HCT116 (cell line): ENCODE results near the gene CAV2. TPM values are rescaled to one million over a fixed set of nuclear protein-coding genes. Genes with fewer than 3 reads are reported as not detected.

ENCODE experiments used
- ATAC-seq: fragments of 200-7000 bp; cut with Tn5 transposase; 2 replicates; pipeline ENCODE4 v1.9.1; 2020; ENCODE audit warnings: mild to moderate bottlenecking, moderate library complexity
- BruUV-seq: library from RNA; stranded (reverse); fragments of 400-500 nt; replicated peaks from 2 replicates; lab custom pipeline; 2021; lab: Mats Ljungman, UMichigan
- CTCF ChIA-PET: fragments of 300-600 bp; sonication (Branson Sonifier 250); formaldehyde crosslinking; loops from one replicate; lab custom pipeline; 2021; ENCODE audit warnings: antibody characterized with exemption; lab: Charles Lee
- POLR2A ChIA-PET: fragments of 300-600, 350-600 bp; sonication (Branson Sonifier 250); formaldehyde crosslinking; loops from one replicate; lab custom pipeline; 2021; ENCODE audit warnings: antibody characterized with exemption; lab: Charles Lee
- RAD21 ChIA-PET, 2 experiments: fragments of 300-600 bp; sonication (Branson Sonifier 250); formaldehyde crosslinking; loops; one replicate each; lab custom pipeline; 2023; ENCODE audit warnings: low total read pairs in 2 of 2; ENCODE audit not compliant: uncharacterized antibody in 2 of 2, unreplicated experiment in 2 of 2, low non-redundant PET in 1 of 2; lab: Charles Lee
- DNase-seq: peaks from one replicate; pipeline ENCODE4 v3.0.0-alpha.2; 2010; ENCODE audit warnings: low read depth, low spot score
- H2AFZ ChIP-seq: fragments of 200-600 bp; shearing (Covaris generic), sonication (generic); 2 replicates; pipeline ENCODE4 v1.6.1; 2017; ENCODE audit warnings: low read depth, mixed run types, mixed read lengths, antibody characterized with exemption, low read length; ENCODE audit not compliant: poor library complexity, severe bottlenecking
- H3K27ac ChIP-seq: 2 replicates; pipeline ENCODE4 v1.5.1; 2012; ENCODE audit warnings: low read depth, low read length
- H3K27me3 ChIP-seq: fragments of 200-600 bp; sonication (generic); 2 replicates; pipeline ENCODE4 v1.6.1; 2016; ENCODE audit warnings: mixed run types, low read length, mixed read lengths; ENCODE audit not compliant: insufficient read depth
- H3K36me3 ChIP-seq, 2 experiments: fragments of 200-500 bp in 1 of 2; fragments of 200-600 bp in 1 of 2; sonication (Bioruptor generic) in 1 of 2; sonication (generic) in 1 of 2; 2 replicates each; pipeline versions ENCODE4 v1.5.1 to v1.6.1; 2014 to 2016; ENCODE audit warnings: low read length in 2 of 2, inconsistent platforms in 1 of 2, mixed read lengths in 1 of 2, mixed run types in 1 of 2; ENCODE audit not compliant: insufficient read depth in 2 of 2, control insufficient read depth in 1 of 2
- H3K4me1 ChIP-seq, 2 experiments: fragments of 200-600 bp in 1 of 2; sonication (generic) in 1 of 2; 2 replicates each; pipeline versions ENCODE4 v1.5.1 to v1.6.1; 2012 to 2017; ENCODE audit warnings: low read length in 2 of 2, inconsistent platforms in 1 of 2, mild to moderate bottlenecking in 1 of 2, mixed read lengths in 1 of 2, mixed run types in 1 of 2, moderate library complexity in 1 of 2; ENCODE audit not compliant: insufficient read depth in 2 of 2, control insufficient read depth in 1 of 2
- H3K4me2 ChIP-seq: fragments of 200-600 bp; sonication (generic); 2 replicates; pipeline ENCODE4 v1.6.1; 2017; ENCODE audit warnings: mixed run types, low read length, mixed read lengths
- H3K4me3 ChIP-seq, 2 experiments: fragments of 200-600 bp in 1 of 2; sonication (generic) in 1 of 2; replicated peaks in 1 of 2; 2 replicates each; pipeline ENCODE4 v1.5.1; 2011 to 2016; ENCODE audit warnings: low read length in 2 of 2, control low read depth in 1 of 2, low read depth in 1 of 2, mild to moderate bottlenecking in 1 of 2, mixed read lengths in 1 of 2, mixed run types in 1 of 2
- H3K79me2 ChIP-seq: fragments of 200-600 bp; sonication (generic); 2 replicates; pipeline ENCODE4 v1.6.1; 2017; ENCODE audit warnings: mild to moderate bottlenecking, mixed run types, low read length, moderate library complexity, mixed read lengths; ENCODE audit not compliant: insufficient read depth
- H3K9ac ChIP-seq: fragments of 200-600 bp; sonication (generic); 2 replicates; pipeline ENCODE4 v1.6.1; 2016; ENCODE audit warnings: low read length, mixed read lengths
- H3K9me2 ChIP-seq: fragments of 200-600 bp; sonication (generic), shearing (Covaris generic); 2 replicates; pipeline ENCODE4 v1.6.1; 2017; ENCODE audit warnings: mixed run types, mild to moderate bottlenecking, moderate library complexity; ENCODE audit not compliant: insufficient read depth
- H3K9me3 ChIP-seq, 2 experiments: fragments of 200-500 bp in 1 of 2; fragments of 200-600 bp in 1 of 2; sonication (Bioruptor generic) in 1 of 2; sonication (generic) in 1 of 2; 2 replicates each; pipeline ENCODE4 v1.6.1; 2014 to 2017; ENCODE audit warnings: low read length in 2 of 2, mixed read lengths in 2 of 2, inconsistent platforms in 1 of 2, low read depth in 1 of 2, mild to moderate bottlenecking in 1 of 2, mixed run types in 1 of 2, moderate library complexity in 1 of 2; ENCODE audit not compliant: control insufficient read depth in 1 of 2, insufficient read depth in 1 of 2
- H4K20me1 ChIP-seq: fragments of 200-600 bp; sonication (generic), shearing (Covaris generic); 2 replicates; pipeline ENCODE4 v1.6.1; 2017; ENCODE audit warnings: mixed run types, mild to moderate bottlenecking, moderate library complexity; ENCODE audit not compliant: insufficient read depth
- POLR2AphosphoS5 ChIP-seq: IDR thresholded peaks from 2 replicates; pipeline ENCODE4 v1.6.1; 2011; ENCODE audit warnings: mild to moderate bottlenecking, low read depth, low read length, moderate library complexity
- SP1 ChIP-seq: IDR thresholded peaks from 2 replicates; pipeline ENCODE4 v1.6.1; 2012; ENCODE audit warnings: low read depth
- SRF ChIP-seq: IDR thresholded peaks from 2 replicates; pipeline ENCODE4 v1.6.1; 2012; ENCODE audit warnings: low read depth
- TCF7L2 ChIP-seq: IDR thresholded peaks from 2 replicates; pipeline ENCODE4 v1.7.0; 2011; ENCODE audit warnings: borderline replicate concordance, inconsistent platforms; ENCODE audit not compliant: insufficient read depth, insufficient read length; ENCODE audit errors: extremely low read depth
- YY1 ChIP-seq: IDR thresholded peaks from 2 replicates; pipeline ENCODE4 v1.6.1; 2011; ENCODE audit warnings: low read length, low read depth, moderate library complexity, mild to moderate bottlenecking; ENCODE audit not compliant: insufficient replicate concordance; ENCODE audit errors: extremely low read depth
- ZNF274 ChIP-seq: fragments of 200-500 bp; sonication (Bioruptor generic); IDR thresholded peaks from 2 replicates; pipeline ENCODE4 v1.6.1; 2014; ENCODE audit warnings: mild to moderate bottlenecking, low read depth, low read length, inconsistent platforms
- intact Hi-C: fragments of 100-400 bp; cut with micrococcal nuclease; formaldehyde crosslinking; loops from 2 replicates; pipeline ENCODE4 v1.10.0; 2022
- total RNA-seq: library from RNA; stranded (reverse); gene quantifications from one replicate; pipeline ENCODE4 v1.2.1, GENCODE V29; 2021; ENCODE audit not compliant: unreplicated experiment
- TF ChIP-seq, protein P1 (sequence below): IDR thresholded peaks from 2 replicates; pipeline ENCODE4 v1.6.1; 2012; ENCODE audit warnings: low read depth
- TF ChIP-seq, protein P2 (sequence below): IDR thresholded peaks from 2 replicates; pipeline ENCODE4 v1.6.1; 2012
- TF ChIP-seq, protein P3 (sequence below): IDR thresholded peaks from 2 replicates; pipeline ENCODE4 v1.6.1; 2012
- TF ChIP-seq, protein P4 (sequence below): IDR thresholded peaks from 2 replicates; pipeline ENCODE4 v1.6.1; 2011; ENCODE audit warnings: mild to moderate bottlenecking, low read length, moderate library complexity; ENCODE audit not compliant: insufficient replicate concordance; ENCODE audit errors: extremely low read depth
- TF ChIP-seq, protein P5 (sequence below), 3 experiments: fragments of 200-600 bp in 1 of 3; sonication (generic) in 1 of 3; IDR thresholded peaks in 2 of 3; conservative IDR thresholded peaks in 1 of 3; 2 replicates each; pipeline ENCODE4 v1.5.1; 2012 to 2017; ENCODE audit warnings: low read depth in 2 of 3, low read length in 2 of 3, antibody characterized with exemption in 1 of 3, borderline replicate concordance in 1 of 3, control low read depth in 1 of 3, mild to moderate bottlenecking in 1 of 3, mixed read lengths in 1 of 3, mixed run types in 1 of 3, moderate library complexity in 1 of 3; ENCODE audit not compliant: insufficient read depth in 1 of 3

The CAV2 gene
- total RNA-seq, 1 experiment from 2014 or later: 157 TPM

DNA sequence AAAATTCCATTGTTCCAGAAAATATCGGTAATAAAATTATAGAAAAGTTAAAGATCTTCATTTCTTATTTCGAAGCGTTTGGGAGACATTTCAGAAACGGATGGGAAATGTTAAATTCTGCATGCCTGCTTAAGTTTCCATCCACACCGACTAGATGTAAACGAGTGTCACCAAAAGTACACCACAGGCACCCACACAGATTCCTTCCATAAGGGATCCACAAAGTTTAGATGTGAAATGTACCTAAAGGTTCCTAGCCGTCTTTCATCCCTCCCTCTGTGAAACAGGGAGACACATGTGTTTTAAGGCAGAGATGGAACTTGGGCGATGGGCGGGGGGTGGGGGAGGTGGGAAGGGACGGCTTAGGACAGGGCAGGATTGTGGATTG is 24.7 kb downstream of the CAV2 start (continued):
- TF ChIP-seq, protein P1, sequence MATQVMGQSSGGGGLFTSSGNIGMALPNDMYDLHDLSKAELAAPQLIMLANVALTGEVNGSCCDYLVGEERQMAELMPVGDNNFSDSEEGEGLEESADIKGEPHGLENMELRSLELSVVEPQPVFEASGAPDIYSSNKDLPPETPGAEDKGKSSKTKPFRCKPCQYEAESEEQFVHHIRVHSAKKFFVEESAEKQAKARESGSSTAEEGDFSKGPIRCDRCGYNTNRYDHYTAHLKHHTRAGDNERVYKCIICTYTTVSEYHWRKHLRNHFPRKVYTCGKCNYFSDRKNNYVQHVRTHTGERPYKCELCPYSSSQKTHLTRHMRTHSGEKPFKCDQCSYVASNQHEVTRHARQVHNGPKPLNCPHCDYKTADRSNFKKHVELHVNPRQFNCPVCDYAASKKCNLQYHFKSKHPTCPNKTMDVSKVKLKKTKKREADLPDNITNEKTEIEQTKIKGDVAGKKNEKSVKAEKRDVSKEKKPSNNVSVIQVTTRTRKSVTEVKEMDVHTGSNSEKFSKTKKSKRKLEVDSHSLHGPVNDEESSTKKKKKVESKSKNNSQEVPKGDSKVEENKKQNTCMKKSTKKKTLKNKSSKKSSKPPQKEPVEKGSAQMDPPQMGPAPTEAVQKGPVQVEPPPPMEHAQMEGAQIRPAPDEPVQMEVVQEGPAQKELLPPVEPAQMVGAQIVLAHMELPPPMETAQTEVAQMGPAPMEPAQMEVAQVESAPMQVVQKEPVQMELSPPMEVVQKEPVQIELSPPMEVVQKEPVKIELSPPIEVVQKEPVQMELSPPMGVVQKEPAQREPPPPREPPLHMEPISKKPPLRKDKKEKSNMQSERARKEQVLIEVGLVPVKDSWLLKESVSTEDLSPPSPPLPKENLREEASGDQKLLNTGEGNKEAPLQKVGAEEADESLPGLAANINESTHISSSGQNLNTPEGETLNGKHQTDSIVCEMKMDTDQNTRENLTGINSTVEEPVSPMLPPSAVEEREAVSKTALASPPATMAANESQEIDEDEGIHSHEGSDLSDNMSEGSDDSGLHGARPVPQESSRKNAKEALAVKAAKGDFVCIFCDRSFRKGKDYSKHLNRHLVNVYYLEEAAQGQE: no peak
- no peak for TF ChIP-seq SRF
- TF ChIP-seq, protein P2, sequence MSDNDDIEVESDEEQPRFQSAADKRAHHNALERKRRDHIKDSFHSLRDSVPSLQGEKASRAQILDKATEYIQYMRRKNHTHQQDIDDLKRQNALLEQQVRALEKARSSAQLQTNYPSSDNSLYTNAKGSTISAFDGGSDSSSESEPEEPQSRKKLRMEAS: no peak
- TF ChIP-seq, protein P3, sequence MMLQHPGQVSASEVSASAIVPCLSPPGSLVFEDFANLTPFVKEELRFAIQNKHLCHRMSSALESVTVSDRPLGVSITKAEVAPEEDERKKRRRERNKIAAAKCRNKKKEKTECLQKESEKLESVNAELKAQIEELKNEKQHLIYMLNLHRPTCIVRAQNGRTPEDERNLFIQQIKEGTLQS: no peak

DNA sequence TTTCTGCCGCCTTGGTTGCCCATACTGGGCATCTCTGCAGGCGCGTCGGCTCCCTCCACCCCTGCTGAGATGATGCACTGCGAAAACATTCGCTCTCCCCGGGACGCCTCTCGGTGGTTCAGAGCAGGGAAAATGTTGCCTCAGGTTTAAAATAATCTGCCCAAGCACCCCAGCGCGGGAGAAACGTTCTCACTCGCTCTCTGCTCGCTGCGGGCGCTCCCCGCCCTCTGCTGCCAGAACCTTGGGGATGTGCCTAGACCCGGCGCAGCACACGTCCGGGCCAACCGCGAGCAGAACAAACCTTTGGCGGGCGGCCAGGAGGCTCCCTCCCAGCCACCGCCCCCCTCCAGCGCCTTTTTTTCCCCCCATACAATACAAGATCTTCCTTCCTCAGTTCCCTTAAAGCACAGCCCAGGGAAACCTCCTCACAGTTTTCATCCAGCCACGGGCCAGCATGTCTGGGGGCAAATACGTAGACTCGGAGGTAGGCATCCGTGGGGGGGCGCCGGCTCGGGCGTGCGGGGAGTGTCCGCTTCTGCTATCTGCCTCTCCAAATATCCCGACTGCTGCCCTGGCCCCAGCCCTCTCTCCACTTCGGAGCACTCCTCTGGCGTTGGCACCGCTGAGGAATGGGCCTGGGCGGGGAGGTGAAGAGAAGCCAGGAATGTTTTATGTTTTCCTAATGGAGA is 25.2 kb downstream of the CAV2 start, which contains the start of gene CAV1:
CAV1 (plus strand) TSS at position 428 of the 689 bp plus-strand sequence; CDS start at position 455, 27 bp downstream.
- H3K4me2 ChIP-seq: peak within 1 kb of the TSS; percentile 99
- H3K9me2 ChIP-seq: no peaks in the 10 kb centered on the region
- H3K36me3 ChIP-seq: peaks cover 0 to 21% of the 10 kb centered on the region in 2 experiments; a peak in 2 of 4 replicates
- peak; percentile 70 for ATAC-seq
- BruUV-seq: no TSS peak
- H3K79me2 ChIP-seq: peaks cover 49% of the 10 kb centered on the region
- no peak within 1 kb of the TSS for H2AFZ ChIP-seq
- H3K4me3 ChIP-seq: peak within 1 kb of the TSS; percentile 84 to 89
- intact Hi-C loops: loop anchor here (1.0 to 5.0 kb wide), 7 partner anchors 12 to 283 kb away; partner anchors contain the start of gene CAV2
- POLR2A ChIA-PET: interaction anchor here (0.6 to 2.5 kb wide), 5 partner anchors 8 to 314 kb away, joined by 3 to 12 read pairs (median 6); partner anchors contain the start of gene TES
- peak within 1 kb of the TSS; percentile 98 for H3K9ac ChIP-seq
- H3K27ac ChIP-seq: peak within 1 kb of the TSS; percentile 100
- DNase-seq: peak; percentile 92
- H3K27me3 ChIP-seq: no peaks in the 10 kb centered on the region
- TF ChIP-seq, protein P4, sequence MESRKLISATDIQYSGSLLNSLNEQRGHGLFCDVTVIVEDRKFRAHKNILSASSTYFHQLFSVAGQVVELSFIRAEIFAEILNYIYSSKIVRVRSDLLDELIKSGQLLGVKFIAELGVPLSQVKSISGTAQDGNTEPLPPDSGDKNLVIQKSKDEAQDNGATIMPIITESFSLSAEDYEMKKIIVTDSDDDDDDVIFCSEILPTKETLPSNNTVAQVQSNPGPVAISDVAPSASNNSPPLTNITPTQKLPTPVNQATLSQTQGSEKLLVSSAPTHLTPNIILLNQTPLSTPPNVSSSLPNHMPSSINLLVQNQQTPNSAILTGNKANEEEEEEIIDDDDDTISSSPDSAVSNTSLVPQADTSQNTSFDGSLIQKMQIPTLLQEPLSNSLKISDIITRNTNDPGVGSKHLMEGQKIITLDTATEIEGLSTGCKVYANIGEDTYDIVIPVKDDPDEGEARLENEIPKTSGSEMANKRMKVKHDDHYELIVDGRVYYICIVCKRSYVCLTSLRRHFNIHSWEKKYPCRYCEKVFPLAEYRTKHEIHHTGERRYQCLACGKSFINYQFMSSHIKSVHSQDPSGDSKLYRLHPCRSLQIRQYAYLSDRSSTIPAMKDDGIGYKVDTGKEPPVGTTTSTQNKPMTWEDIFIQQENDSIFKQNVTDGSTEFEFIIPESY: peak; percentile 38
- peak; percentile 93 for TF ChIP-seq POLR2AphosphoS5
- peak; percentile 65 for TF ChIP-seq YY1
- TF ChIP-seq, protein P5, sequence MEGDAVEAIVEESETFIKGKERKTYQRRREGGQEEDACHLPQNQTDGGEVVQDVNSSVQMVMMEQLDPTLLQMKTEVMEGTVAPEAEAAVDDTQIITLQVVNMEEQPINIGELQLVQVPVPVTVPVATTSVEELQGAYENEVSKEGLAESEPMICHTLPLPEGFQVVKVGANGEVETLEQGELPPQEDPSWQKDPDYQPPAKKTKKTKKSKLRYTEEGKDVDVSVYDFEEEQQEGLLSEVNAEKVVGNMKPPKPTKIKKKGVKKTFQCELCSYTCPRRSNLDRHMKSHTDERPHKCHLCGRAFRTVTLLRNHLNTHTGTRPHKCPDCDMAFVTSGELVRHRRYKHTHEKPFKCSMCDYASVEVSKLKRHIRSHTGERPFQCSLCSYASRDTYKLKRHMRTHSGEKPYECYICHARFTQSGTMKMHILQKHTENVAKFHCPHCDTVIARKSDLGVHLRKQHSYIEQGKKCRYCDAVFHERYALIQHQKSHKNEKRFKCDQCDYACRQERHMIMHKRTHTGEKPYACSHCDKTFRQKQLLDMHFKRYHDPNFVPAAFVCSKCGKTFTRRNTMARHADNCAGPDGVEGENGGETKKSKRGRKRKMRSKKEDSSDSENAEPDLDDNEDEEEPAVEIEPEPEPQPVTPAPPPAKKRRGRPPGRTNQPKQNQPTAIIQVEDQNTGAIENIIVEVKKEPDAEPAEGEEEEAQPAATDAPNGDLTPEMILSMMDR (IDR thresholded peaks at IDR 0.05 in 2 of 3, conservative IDR thresholded peaks at IDR 0.05 in 1 of 3; ENCODE audit: borderline replicate concordance in 1 of 3, insufficient read depth in 1 of 3, low read depth in 2 of 3, low read length in 2 of 3): 0 out of 6 replicates have a peak, but pooled peaks of 1 of the 3 experiments have one; percentile 21
- no peak for TF ChIP-seq ZNF274
- TF ChIP-seq SP1: no peak
- peak; percentile 61 for TF ChIP-seq TCF7L2
- no peaks in the 10 kb centered on the region for H4K20me1 ChIP-seq
- CTCF ChIA-PET: interaction anchor here (1.9 kb wide), 1 partner anchor 265 kb away, joined by 15 read pairs; no protein-coding TSS in a partner anchor
- RAD21 ChIA-PET: no interaction called here
- H3K9me3 ChIP-seq: no peaks in the 10 kb centered on the region
- H3K4me1 ChIP-seq: peaks cover 49 to 87% of the 10 kb centered on the region in 2 experiments
